HG03039 (cell line): ENCODE results near the gene NFKBIA.
"Not testable (repeated sequence)": the region's sequence is repeated elsewhere in the genome, so short reads cannot be mapped to it uniquely, and the experiment has no call there.

ENCODE experiments used
- ATAC-seq: cut with Tn5 transposase; IDR thresholded peaks from one replicate; pipeline ENCODE4 v1.9.1; 2021; ENCODE audit warnings: mild to moderate bottlenecking, moderate library complexity; ENCODE audit not compliant: unreplicated experiment

Gene NFKBIA

DNA sequence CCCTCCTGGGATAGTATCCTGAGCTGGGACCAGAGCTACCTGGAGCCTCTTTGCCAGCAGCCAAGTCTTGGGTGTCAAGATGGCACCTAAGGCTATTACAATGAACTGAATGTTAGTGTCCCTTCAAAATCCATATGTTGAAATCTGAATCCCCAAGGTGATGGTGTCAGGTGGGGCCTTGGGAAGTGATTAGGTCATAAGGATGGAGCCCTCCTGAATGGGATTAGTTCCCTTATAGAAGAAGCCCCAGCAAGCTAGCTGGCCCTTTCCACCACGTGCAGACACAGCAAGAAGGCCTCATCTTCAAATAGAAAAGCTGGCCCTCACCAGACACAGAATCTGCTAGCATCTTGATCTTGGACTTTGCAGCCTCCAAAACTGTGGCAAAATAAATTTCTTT, 12.4 kb downstream of the NFKBIA start:
- no peak for ATAC-seq

GRCh38 chr14:35391388-35391710, 13.2 kb downstream of the NFKBIA start:
- no peak for ATAC-seq

DNA sequence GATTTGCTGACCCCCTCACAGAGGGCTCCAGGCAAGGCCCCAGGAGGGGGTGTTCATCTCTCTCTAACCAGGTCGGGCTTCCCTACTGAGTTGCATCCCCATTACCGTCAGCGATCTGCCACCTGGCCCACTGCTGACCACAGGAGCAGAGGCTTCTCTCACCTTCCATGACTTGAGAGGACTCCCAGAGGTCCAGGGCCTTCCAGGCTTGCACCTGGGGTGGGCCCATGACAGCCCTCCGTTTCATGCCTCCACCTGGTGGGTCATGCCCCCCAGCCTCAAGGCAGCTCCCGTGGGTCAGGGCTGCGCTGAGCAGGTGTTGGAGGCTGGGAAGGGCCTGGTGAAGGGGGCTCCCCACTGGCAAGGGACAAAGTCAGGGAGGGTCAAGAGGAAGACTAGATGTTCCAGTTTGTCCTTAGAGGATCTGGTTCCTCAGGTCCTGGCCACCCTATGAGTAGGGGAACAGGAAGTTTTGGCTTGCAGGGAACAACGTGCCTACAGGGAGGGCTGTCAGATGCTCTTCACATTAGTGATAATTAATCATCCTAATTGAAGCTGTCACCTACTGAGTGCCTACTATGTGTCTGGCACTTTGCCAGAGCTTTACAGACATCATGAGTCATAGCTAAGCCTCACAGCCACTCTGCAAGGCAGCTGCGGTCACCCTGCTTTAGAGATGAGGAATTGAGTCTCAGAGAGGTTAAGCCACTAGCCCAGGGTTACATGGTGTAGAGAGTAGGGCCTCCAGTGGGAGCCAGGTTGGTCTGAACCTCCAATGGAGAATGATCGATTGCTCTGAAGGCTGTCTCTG, 13.8 kb downstream of the NFKBIA start:
- ATAC-seq, result no peak

- no peak for ATAC-seq
These were observed 15.3 kb downstream of the NFKBIA start for GRCh38 chr14:35389315-35389667.

- ATAC-seq, result no peak
These were observed 15.8 kb downstream of the NFKBIA start for GRCh38 chr14:35388656-35389314.

- ATAC-seq, result no peak
These were observed 16.6 kb downstream of the NFKBIA start for GRCh38 chr14:35387713-35388579.

DNA sequence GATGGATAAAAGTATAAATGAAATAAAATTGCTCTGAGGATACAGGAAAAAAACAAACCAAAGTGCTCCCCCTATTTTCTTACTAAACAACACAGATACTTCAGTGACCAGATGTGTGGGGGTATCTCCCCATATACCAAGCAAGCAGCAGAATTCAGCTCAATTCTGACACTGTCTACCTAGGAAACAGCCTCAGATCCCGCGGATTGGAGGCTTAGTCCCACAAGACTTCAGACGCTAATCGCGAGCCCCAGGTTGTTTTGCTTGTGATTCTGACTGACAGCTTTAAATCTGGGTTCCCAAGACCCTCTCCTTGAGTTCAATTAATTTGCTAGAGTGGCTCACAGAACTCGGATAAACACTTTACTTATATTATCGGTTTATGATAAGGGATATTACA, 17.3 kb downstream of the NFKBIA start:
- no peak for ATAC-seq

DNA sequence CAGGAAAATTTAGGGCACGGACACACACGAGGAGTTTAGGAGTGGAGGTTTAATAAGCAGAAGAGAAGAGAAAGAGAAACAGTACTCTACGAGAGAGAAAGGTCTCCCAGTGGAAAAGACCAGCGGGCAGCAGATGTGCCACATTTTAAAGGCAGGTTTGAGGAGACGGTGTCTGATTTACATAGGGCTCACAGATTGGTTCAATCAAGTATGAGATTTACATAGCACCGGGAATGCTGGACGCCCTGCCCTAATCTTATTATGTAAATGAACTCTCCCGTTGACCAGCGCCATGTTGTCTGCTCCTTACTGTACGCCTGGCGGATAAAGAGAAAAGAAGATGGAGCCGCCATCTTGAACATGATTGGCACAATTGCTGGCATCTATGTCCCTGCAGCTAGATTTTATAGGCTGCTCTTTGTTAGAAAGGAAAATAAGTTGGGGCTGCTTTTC, 17.9 kb downstream of the NFKBIA start:
- no peak for ATAC-seq

GRCh38 chr14:35385042-35385839, 19.3 kb downstream of the NFKBIA start:
- no peak for ATAC-seq

DNA sequence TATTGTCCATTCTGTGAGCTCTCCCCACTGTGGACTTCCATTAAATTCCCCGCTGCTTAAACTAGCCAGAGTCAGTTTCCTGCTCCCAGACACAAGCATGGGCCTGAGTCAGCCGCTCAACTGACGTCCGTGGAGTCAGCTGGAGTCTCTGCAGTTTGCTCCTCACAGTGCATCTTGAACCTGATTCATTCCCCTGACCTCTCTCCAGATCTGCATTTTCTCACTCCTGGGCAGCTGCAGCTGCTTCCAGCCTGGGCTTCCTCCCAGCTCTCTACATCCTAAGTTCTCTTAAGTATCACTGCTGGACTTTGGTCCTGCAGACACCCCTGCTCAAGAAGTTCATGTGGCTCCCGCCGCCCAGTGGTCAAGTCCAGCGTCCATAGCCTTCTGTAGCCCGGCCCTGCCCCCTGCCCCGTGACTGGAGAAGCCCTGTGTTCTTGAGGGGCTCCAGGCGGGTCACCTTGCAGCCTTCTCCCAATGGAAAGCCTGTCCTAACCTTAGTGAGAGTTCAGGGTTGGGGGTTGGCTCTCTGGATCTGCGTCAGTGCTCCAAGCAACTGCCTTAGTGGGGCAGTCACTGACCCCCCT, 20.0 kb downstream of the NFKBIA start:
- no peak for ATAC-seq

DNA sequence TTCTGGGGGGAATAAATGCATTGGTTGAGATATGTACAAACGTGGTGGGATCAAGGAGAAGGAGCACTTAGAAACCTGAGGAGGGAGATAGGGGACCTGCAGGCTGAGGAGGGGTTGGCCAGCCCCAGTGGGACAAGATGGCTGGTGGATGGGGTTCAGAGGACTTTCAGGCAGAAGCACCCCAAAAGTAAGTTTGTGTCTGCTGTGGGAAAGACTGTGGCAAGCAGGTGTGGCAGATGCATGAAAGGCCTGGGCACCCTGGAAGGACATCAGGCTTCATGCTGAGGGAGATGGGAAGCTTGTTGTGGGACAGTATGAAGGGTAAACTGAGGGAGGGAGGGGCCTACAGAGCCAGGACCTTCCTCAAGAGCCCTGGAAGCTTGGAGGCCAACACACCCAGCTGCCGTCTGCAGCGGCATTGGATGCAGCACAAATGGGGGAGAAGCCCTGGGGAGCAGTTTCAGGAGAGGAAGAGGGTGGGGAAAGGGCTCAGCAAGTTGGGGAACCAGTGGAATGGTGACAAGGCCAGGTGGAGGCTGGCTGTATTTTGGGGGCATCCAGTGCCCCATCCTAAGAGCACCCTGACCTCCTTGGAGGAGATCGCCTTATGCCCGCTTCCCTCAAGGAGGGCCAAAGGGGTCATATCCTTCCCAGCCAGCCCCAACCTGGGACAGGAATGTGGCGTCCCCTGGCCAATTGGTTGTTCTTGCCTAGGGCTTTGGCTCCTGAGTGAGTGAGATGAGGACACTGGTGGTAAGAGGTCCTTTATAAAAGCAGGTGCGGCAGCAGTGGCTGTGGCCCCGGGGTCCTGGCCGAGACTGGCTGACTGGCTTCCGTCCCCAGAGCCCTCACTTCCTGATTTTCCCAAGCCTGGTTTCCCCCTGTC, 20.7 kb downstream of the NFKBIA start:
- ATAC-seq, result no peak

DNA sequence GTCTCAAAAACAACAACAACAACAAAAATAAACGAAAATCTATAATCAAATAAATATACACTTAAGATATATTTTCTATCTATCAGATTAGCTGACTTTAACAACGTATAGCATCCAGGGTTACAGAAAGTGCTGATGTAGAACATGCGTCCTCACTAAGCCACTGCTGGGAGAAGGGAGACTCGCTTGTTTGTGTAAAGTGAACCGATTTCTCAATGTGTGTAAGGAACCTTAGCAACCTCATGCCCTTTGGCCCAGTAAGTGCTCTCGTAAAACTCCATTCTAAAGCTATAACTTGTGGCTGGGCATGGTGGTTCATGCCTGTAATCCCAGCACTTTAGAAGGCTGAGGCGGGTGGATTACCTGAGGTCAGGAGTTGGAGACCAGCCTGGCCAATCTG, 23.8 kb downstream of the NFKBIA start:
- no peak for ATAC-seq

DNA sequence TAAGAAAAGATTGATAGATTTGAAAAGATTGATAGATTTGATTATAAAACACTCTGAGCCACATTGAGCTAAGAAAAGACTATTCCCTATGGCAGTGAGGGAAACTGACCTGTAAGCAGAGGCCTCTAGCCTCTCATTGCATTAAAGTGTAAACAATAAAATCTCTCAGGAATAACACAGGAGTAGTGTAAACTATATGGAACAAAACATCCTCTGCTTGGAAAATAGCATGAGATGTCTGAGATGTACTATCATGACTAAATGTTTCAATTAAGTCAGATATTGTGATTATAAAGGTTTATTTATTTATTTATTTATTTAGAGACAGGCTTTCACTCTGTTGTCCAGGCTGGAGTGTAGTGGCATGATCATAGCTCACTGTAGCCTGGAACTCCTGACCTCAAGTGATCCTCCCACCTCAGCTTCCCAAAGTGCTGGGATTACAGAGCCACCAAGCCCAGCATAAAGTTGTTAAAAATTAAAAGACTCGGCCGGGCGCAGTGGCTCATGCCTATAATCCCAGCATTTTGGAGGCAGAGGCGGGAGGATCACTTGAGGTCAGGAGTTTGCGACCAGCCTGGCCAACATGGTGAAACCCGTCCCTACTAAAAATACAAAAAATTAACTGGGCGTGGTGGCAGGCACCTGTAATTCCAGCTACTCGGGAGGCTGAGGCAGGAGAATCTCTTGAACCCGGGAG, 25.2 kb downstream of the NFKBIA start:
- not testable (repeated sequence) for ATAC-seq

DNA sequence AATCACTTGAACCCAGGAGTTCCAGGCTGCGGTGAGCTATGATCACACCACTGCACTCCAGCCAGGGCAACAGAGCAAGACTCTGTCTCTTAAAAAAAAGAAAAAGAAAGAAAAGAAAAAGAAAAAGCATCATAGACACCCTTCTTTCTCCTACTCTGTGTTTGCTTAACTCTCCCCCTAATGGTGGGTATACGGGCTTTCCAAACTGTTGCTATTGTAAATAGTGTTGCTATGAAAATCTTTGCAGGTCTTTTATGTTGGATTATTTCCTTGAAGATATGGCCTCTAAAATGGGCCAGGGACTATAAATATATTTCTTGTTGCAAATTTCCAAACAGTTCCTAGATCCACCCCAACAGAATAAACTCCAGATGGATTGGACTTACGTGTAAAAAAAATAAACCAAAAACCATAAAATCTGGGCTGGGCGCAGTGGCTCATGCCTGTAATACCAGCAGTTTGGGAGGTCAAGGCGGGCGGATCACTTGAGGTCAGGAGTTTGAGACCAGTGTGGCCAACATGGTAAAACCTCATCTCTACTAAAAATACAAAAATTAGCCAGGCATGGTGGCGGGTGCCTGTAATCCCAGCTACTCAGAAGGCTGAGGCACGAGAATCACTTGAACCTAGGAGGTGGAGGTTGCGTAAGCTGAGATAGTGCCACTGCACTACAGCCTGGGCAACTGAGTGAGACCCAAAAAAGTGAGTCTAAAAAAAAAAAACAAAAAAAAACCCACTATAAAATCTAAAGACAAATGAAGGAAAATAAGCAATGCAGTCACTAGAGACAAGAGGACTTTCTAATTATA, 25.9 kb downstream of the NFKBIA start:
- ATAC-seq, result no peak

DNA sequence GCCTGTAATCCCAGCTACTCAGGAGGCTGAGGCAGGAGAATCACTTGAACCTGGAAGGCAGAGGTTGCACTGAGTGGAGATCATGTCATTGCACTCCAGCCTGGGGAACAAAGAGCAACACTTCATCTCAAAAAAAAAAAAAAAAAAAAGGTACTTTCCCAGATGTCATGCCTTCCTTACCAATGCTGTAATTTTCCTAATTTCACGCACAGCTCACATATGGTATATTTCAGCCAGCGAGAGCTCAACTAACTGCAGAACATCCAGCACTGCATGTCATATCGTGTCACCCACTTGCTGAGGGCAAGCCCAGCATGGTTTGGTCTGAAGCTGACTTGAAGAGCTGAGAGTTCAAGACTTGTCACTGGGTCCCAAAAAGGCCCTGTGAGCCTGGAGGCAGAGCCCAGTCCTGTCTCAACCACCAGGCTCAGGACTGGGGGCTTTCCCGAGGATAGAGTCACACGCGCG, 29.0 kb downstream of the NFKBIA start:
- ATAC-seq, result no peak

DNA sequence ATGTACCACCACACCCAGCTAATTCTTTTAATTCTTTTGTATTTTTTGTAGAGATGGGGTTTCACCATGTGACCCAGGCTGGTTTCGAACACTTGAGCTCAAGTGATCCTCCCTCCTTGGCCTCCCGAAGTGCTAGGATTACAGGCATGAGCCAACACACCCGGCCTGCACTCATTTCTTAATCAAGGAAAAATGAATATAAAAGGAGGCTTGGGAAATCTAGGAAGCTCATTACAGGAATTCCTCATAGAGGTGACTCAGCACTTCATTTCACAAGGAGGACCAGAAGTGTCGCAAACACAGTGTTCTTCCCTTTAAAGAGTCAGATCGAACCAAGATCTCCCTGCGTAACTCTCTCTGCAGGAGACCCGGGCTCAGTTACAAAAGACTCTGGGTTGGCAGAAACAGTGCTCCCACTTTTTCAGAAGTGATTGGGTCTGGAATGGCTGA, 30.3 kb downstream of the NFKBIA start:
- ATAC-seq, result no peak

GRCh38 chr14:35373208-35373607, 31.3 kb downstream of the NFKBIA start:
- ATAC-seq, result not testable (repeated sequence)

GRCh38 chr14:35370969-35371368, 33.6 kb downstream of the NFKBIA start:
- no peak for ATAC-seq
